ENCODE measurements around the gene KLHL30.

The KLHL30 gene

GRCh38 chr2:238149841-238150572 lies 11.5 kb downstream of the KLHL30 start:
- DNase-seq (ENCODE audit: low read depth in 2 of 2) = no peak

GRCh38 chr2:238150686-238151085 lies 12.2 kb downstream of the KLHL30 start:
- no peak for DNase-seq (ENCODE audit: low read depth in 2 of 2)

GRCh38 chr2:238151205-238151604 lies 12.7 kb downstream of the KLHL30 start:
- no peak for DNase-seq (ENCODE audit: low read depth in 2 of 2)

GRCh38 chr2:238151628-238152235 lies 13.3 kb downstream of the KLHL30 start:
- no peak for DNase-seq (ENCODE audit: low read depth in 2 of 2)

GRCh38 chr2:238152771-238153688 lies 14.6 kb downstream of the KLHL30 start:
- DNase-seq (ENCODE audit: low read depth in 2 of 2) = no peak

GRCh38 chr2:238154570-238154969 lies 16.1 kb downstream of the KLHL30 start:
- DNase-seq (ENCODE audit: low read depth in 2 of 2) = no peak

- DNase-seq (ENCODE audit: low read depth in 2 of 2) = no peak
Observed at GRCh38 chr2:238155051-238155760, 16.7 kb downstream of the KLHL30 start.

GRCh38 chr2:238155761-238156694 lies 17.6 kb downstream of the KLHL30 start:
- DNase-seq (ENCODE audit: low read depth in 2 of 2) = no peak

GRCh38 chr2:238157506-238158017 lies 19.1 kb downstream of the KLHL30 start:
- no peak for DNase-seq (ENCODE audit: low read depth in 2 of 2)

- no peak for DNase-seq (ENCODE audit: low read depth in 2 of 2)
Observed at GRCh38 chr2:238158018-238158508, 19.6 kb downstream of the KLHL30 start.

GRCh38 chr2:238158509-238159070 lies 20.1 kb downstream of the KLHL30 start, which contains the start of gene ERFE:
Gene ERFE (plus strand): TSS chr2:238158970. CDS start chr2:238159008, 38 bp downstream.
- DNase-seq (ENCODE audit: low read depth in 2 of 2) = peak; percentile 40 to 56

- no peak for DNase-seq (ENCODE audit: low read depth in 2 of 2)
Observed at GRCh38 chr2:238159071-238159539, 20.6 kb downstream of the KLHL30 start.

GRCh38 chr2:238159661-238160205 lies 21.3 kb downstream of the KLHL30 start:
- no peak for DNase-seq (ENCODE audit: low read depth in 2 of 2)

GRCh38 chr2:238160206-238161129 lies 22.0 kb downstream of the KLHL30 start:
- DNase-seq (ENCODE audit: low read depth in 2 of 2) = no peak

- no peak for DNase-seq (ENCODE audit: low read depth in 2 of 2)
Observed at GRCh38 chr2:238161291-238162051, 23.0 kb downstream of the KLHL30 start.

GRCh38 chr2:238162251-238162845 lies 23.9 kb downstream of the KLHL30 start:
- no peak for DNase-seq (ENCODE audit: low read depth in 2 of 2)

GRCh38 chr2:238162846-238163441 lies 24.5 kb downstream of the KLHL30 start:
- no peak for DNase-seq (ENCODE audit: low read depth in 2 of 2)

All from stimulated activated CD4-positive, alpha-beta T cell treated with anti-CD3 and anti-CD28 coated beads, Interleukin-4, amount 100 ng/mL, for 48 hours (primary cell).